ENCODE results near the gene GPR161.

Gene GPR161

GRCh38 chr1:168145184-168146159 is 8.7 kb upstream of the GPR161 start:
- TF ChIP-seq TAF1 (IDR thresholded peaks at IDR 0.05; ENCODE audit: borderline replicate concordance, low read depth, low read length) (no peak), POLR2A (IDR thresholded peaks at IDR 0.05; ENCODE audit: low read depth, low read length) (no peak), POLR2AphosphoS5 (IDR thresholded peaks at IDR 0.05; ENCODE audit: low read depth, low read length) (no peak)
- FAIRE-seq (peak; percentile 89), DNase-seq (ENCODE audit: insufficient read length) (peak; percentile 84)

GRCh38 chr1:168141871-168142385 is 5.2 kb upstream of the GPR161 start:
- FAIRE-seq (no peak), DNase-seq (ENCODE audit: insufficient read length) (no peak)
- TF ChIP-seq POLR2AphosphoS5 (IDR thresholded peaks at IDR 0.05; ENCODE audit: low read depth, low read length) = no peak
- no peak for TF ChIP-seq TAF1 (IDR thresholded peaks at IDR 0.05; ENCODE audit: borderline replicate concordance, low read depth, low read length)
- no peak for TF ChIP-seq POLR2A (IDR thresholded peaks at IDR 0.05; ENCODE audit: low read depth, low read length)

- TF ChIP-seq POLR2AphosphoS5 (IDR thresholded peaks at IDR 0.05; ENCODE audit: low read depth, low read length) (no peak), POLR2A (IDR thresholded peaks at IDR 0.05; ENCODE audit: low read depth, low read length) (no peak), TAF1 (IDR thresholded peaks at IDR 0.05; ENCODE audit: borderline replicate concordance, low read depth, low read length) (no peak)
- DNase-seq (ENCODE audit: insufficient read length) = no peak
- no peak for FAIRE-seq
These were observed 2.3 kb upstream of the GPR161 start for GRCh38 chr1:168139070-168139469.

- TF ChIP-seq POLR2AphosphoS5 (IDR thresholded peaks at IDR 0.05; ENCODE audit: low read depth, low read length) (no peak), TAF1 (IDR thresholded peaks at IDR 0.05; ENCODE audit: borderline replicate concordance, low read depth, low read length) (no peak), POLR2A (IDR thresholded peaks at IDR 0.05; ENCODE audit: low read depth, low read length) (no peak)
- FAIRE-seq = no peak
- no peak for DNase-seq (ENCODE audit: insufficient read length)
These were observed 1.4 kb upstream of the GPR161 start for GRCh38 chr1:168138134-168138533.

GRCh38 chr1:168137515-168137821 is 738 bp upstream of the GPR161 start:
- TF ChIP-seq TAF1 (IDR thresholded peaks at IDR 0.05; ENCODE audit: borderline replicate concordance, low read depth, low read length) = no peak
- TF ChIP-seq POLR2A (IDR thresholded peaks at IDR 0.05; ENCODE audit: low read depth, low read length) = no peak
- no peak for TF ChIP-seq POLR2AphosphoS5 (IDR thresholded peaks at IDR 0.05; ENCODE audit: low read depth, low read length)
- no peak for DNase-seq (ENCODE audit: insufficient read length)
- no peak for FAIRE-seq

- no peak for FAIRE-seq
- TF ChIP-seq TAF1 (IDR thresholded peaks at IDR 0.05; ENCODE audit: borderline replicate concordance, low read depth, low read length) = no peak
- no peak for TF ChIP-seq POLR2A (IDR thresholded peaks at IDR 0.05; ENCODE audit: low read depth, low read length)
- TF ChIP-seq POLR2AphosphoS5 (IDR thresholded peaks at IDR 0.05; ENCODE audit: low read depth, low read length) = no peak
- DNase-seq (ENCODE audit: insufficient read length) = peak; percentile 23
These were observed 615 bp downstream of the GPR161 start for GRCh38 chr1:168135921-168136708.

GRCh38 chr1:168135116-168135920 is 1.4 kb downstream of the GPR161 start:
- DNase-seq (ENCODE audit: insufficient read length) = no peak
- TF ChIP-seq TAF1 (IDR thresholded peaks at IDR 0.05; ENCODE audit: borderline replicate concordance, low read depth, low read length) (no peak), POLR2A (IDR thresholded peaks at IDR 0.05; ENCODE audit: low read depth, low read length) (no peak), POLR2AphosphoS5 (IDR thresholded peaks at IDR 0.05; ENCODE audit: low read depth, low read length) (no peak)
- peak; percentile 33 for FAIRE-seq

GRCh38 chr1:168134642-168135041 is 2.1 kb downstream of the GPR161 start:
- TF ChIP-seq TAF1 (IDR thresholded peaks at IDR 0.05; ENCODE audit: borderline replicate concordance, low read depth, low read length) (no peak), POLR2AphosphoS5 (IDR thresholded peaks at IDR 0.05; ENCODE audit: low read depth, low read length) (no peak), POLR2A (IDR thresholded peaks at IDR 0.05; ENCODE audit: low read depth, low read length) (no peak)
- no peak for FAIRE-seq
- no peak for DNase-seq (ENCODE audit: insufficient read length)

- DNase-seq (ENCODE audit: insufficient read length) (no peak), FAIRE-seq (no peak)
- TF ChIP-seq POLR2A (IDR thresholded peaks at IDR 0.05; ENCODE audit: low read depth, low read length) (no peak), POLR2AphosphoS5 (IDR thresholded peaks at IDR 0.05; ENCODE audit: low read depth, low read length) (no peak), TAF1 (IDR thresholded peaks at IDR 0.05; ENCODE audit: borderline replicate concordance, low read depth, low read length) (no peak)
These were observed 2.6 kb downstream of the GPR161 start for GRCh38 chr1:168134132-168134531.

- TF ChIP-seq POLR2A (IDR thresholded peaks at IDR 0.05; ENCODE audit: low read depth, low read length) (no peak), TAF1 (IDR thresholded peaks at IDR 0.05; ENCODE audit: borderline replicate concordance, low read depth, low read length) (no peak), POLR2AphosphoS5 (IDR thresholded peaks at IDR 0.05; ENCODE audit: low read depth, low read length) (no peak)
- FAIRE-seq (no peak), DNase-seq (ENCODE audit: insufficient read length) (no peak)
These were observed 6.8 kb downstream of the GPR161 start for GRCh38 chr1:168129933-168130332.

- FAIRE-seq (no peak), DNase-seq (ENCODE audit: insufficient read length) (no peak)
- TF ChIP-seq TAF1 (IDR thresholded peaks at IDR 0.05; ENCODE audit: borderline replicate concordance, low read depth, low read length) = no peak
- no peak for TF ChIP-seq POLR2AphosphoS5 (IDR thresholded peaks at IDR 0.05; ENCODE audit: low read depth, low read length)
- no peak for TF ChIP-seq POLR2A (IDR thresholded peaks at IDR 0.05; ENCODE audit: low read depth, low read length)
These were observed 9.2 kb downstream of the GPR161 start for GRCh38 chr1:168127503-168127902.
